Hepatocyte (in vitro differentiated cells): ENCODE data around the gene DGKZ.

Experiments used
- CTCF ChIP-seq: fragments of 200-600 bp; sonication (generic); IDR thresholded peaks from 2 replicates; pipeline ENCODE4 v1.5.1; 2016; ENCODE audit warnings: antibody characterized with exemption, mild to moderate bottlenecking; ENCODE audit not compliant: poor library complexity
- EZH2 ChIP-seq: fragments of 200-600 bp; sonication (generic); IDR thresholded peaks from 2 replicates; pipeline ENCODE4 v1.6.1; 2016; ENCODE audit warnings: antibody characterized with exemption, mild to moderate bottlenecking, borderline replicate concordance
- EZH2phosphoT487 ChIP-seq: fragments of 200-600 bp; sonication (generic); IDR thresholded peaks from one replicate; pipeline ENCODE4 v1.6.1; 2018; ENCODE audit warnings: antibody characterized with exemption, mild to moderate bottlenecking, low read depth, moderate library complexity; ENCODE audit not compliant: unreplicated experiment, severe bottlenecking

DNA sequence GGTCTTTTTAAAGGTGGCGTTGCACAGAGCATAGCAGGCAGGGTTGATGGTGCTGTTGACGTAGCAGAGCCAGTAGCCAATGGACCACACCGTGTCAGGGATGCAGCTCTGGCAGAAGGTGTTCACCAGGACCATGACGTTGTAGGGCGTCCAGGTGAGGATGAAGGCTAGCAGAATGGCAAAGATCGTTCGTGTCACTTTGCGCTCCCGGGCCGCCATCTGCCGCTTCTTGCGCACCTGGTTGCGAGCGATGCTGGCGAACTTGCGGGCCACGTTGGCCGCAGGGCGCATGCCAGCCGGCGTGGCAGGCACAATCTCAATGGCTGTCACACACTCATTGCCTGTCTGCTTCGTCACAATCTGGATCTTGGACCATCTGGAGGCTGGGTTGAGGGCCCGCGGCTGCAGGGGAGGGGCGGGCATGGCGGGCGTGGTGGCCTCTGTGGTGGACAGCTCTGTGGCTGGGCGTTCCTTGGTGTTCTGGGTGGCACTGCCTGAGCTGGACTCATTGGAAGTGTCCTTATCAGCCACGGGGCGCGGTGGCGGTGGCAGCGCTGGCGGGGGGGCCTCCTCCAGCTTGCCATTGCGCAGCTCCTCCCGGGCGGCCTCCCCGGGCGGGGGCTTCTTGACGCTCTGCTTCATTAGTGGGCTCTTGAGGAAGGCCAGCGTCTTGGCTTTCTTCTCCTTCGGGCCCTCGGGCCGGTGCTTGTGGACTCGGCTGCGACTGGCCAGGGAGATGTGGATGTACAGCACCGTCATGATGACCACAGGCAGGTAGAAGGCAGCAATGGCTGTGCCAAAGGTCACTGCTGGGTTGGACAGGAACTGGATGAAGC is 38.1 kb downstream of the DGKZ start:
- no peak for TF ChIP-seq EZH2
- no peak for TF ChIP-seq CTCF
- TF ChIP-seq EZH2phosphoT487 = no peak
